SK-N-SH (cell line): ENCODE measurements around the gene TLE6. TPM values are rescaled to one million over a fixed set of nuclear protein-coding genes. Genes with fewer than 3 reads are reported as not detected.

Experiments
- CTCF ChIP-seq: fragments of 200-600 bp; sonication (generic); IDR thresholded peaks from 2 replicates; pipeline ENCODE4 v1.6.1; 2017; ENCODE audit warnings: antibody characterized with exemption, mild to moderate bottlenecking, moderate library complexity
- GATA2 ChIP-seq: sonication (generic); formaldehyde crosslinking; IDR thresholded peaks from 2 replicates; pipeline ENCODE4 v1.5.0; 2020; ENCODE audit warnings: mild to moderate bottlenecking, missing genetic modification reagents
- MEF2A ChIP-seq: IDR thresholded peaks from 2 replicates; pipeline ENCODE4 v1.4.0; 2012; ENCODE audit warnings: low read depth, borderline replicate concordance
- NRF1 ChIP-seq: IDR thresholded peaks from 2 replicates; pipeline ENCODE4 v1.6.1; 2012; ENCODE audit warnings: low read depth, mild to moderate bottlenecking, low read length
- RFX5 ChIP-seq: IDR thresholded peaks from 2 replicates; pipeline ENCODE4 v1.6.1; 2012; ENCODE audit warnings: mild to moderate bottlenecking, improper control_type of control experiment, low read length
- SIN3A ChIP-seq: IDR thresholded peaks from 2 replicates; pipeline ENCODE4 v1.6.1; 2012; ENCODE audit warnings: low read depth, mild to moderate bottlenecking, low read length, moderate library complexity, borderline replicate concordance
- TCF12 ChIP-seq: IDR thresholded peaks from 2 replicates; pipeline ENCODE4 v1.4.0; 2012
- TEAD4 ChIP-seq: IDR thresholded peaks from 2 replicates; pipeline ENCODE4 v1.4.0; 2012; ENCODE audit warnings: mild to moderate bottlenecking, borderline replicate concordance; ENCODE audit not compliant: insufficient read depth
- ZBTB33 ChIP-seq: IDR thresholded peaks from 2 replicates; pipeline ENCODE4 v1.4.0; 2012; ENCODE audit warnings: low read depth, borderline replicate concordance
- polyA plus RNA-seq, 3 experiments: library from polyadenylated mRNA; depleted of rRNA; stranded (reverse); fragments of >200 nt; gene quantifications; 2 replicates each; pipeline ENCODE4 v1.2.3, GENCODE V29; 2012

The TLE6 gene
- polyA plus RNA-seq, 1 of the 3 experiments (the other 2 are of a cell fraction) = 3.3 TPM

GRCh38 chr19:3042621-3043267 is 65.4 kb downstream of the TLE6 start (continued):
- TF ChIP-seq TCF12 (no peak), CTCF (no peak), ZBTB33 (no peak), GATA2 (no peak), RFX5 (no peak), MEF2A (no peak), NRF1 (no peak), SIN3A (no peak), TEAD4 (no peak)

Other genes starting within 250 kb of the TLE6 start
- gene SLC39A3, start 237.5 kb upstream of the TLE6 start, polyA plus RNA-seq (2012; rRNA removed) = 42.2 and 45.2 TPM in 2 replicates
- gene SGTA, start 194.3 kb upstream of the TLE6 start, polyA plus RNA-seq (2012; rRNA removed) = 60.4 and 78.4 TPM in 2 replicates
- gene THOP1, start 192.1 kb upstream of the TLE6 start, polyA plus RNA-seq (2012; rRNA removed) = 124 and 138 TPM in 2 replicates
- 1.7 and 2.1 TPM in 2 replicates for gene ZNF554, start 157.7 kb upstream of the TLE6 start, polyA plus RNA-seq (2012; rRNA removed)
- 1.4 and 2.2 TPM in 2 replicates for gene ZNF555, start 136.1 kb upstream of the TLE6 start, polyA plus RNA-seq (2012; rRNA removed)
- gene ZNF556, start 110.2 kb upstream of the TLE6 start, polyA plus RNA-seq (2012; rRNA removed) = 0.46 and 0.67 TPM in 2 replicates
- gene ZNF57, start 76.6 kb upstream of the TLE6 start, polyA plus RNA-seq (2012; rRNA removed) = 2.1 and 3.2 TPM in 2 replicates
- 4.4 and 6.6 TPM in 2 replicates for gene ZNF77, start 32.6 kb upstream of the TLE6 start, polyA plus RNA-seq (2012; rRNA removed)
- 1.7 and 2.3 TPM in 2 replicates for gene TLE2, start 51.7 kb downstream of the TLE6 start, polyA plus RNA-seq (2012; rRNA removed)
- 479 and 519 TPM in 2 replicates for gene TLE5, start 84.9 kb downstream of the TLE6 start, polyA plus RNA-seq (2012; rRNA removed)
- 14.6 and 32.4 TPM in 2 replicates for gene GNA11, start 116.8 kb downstream of the TLE6 start, polyA plus RNA-seq (2012; rRNA removed)
- 0.05 and 0.13 TPM in 2 replicates for gene GNA15, start 158.5 kb downstream of the TLE6 start, polyA plus RNA-seq (2012; rRNA removed)
- gene S1PR4, start 201.2 kb downstream of the TLE6 start, polyA plus RNA-seq (2012; rRNA removed) = not detected in 2 replicates
- 67.0 and 69.0 TPM in 2 replicates for gene NCLN, start 208.4 kb downstream of the TLE6 start, polyA plus RNA-seq (2012; rRNA removed)
- gene CELF5, start 247.1 kb downstream of the TLE6 start, polyA plus RNA-seq (2012; rRNA removed) = 0.33 and 0.57 TPM in 2 replicates